ENCODE results near the gene HAGHL.
A peak's percentile ranks its signal among the peaks of the same experiment; 100 is the strongest.

The HAGHL gene

DNA sequence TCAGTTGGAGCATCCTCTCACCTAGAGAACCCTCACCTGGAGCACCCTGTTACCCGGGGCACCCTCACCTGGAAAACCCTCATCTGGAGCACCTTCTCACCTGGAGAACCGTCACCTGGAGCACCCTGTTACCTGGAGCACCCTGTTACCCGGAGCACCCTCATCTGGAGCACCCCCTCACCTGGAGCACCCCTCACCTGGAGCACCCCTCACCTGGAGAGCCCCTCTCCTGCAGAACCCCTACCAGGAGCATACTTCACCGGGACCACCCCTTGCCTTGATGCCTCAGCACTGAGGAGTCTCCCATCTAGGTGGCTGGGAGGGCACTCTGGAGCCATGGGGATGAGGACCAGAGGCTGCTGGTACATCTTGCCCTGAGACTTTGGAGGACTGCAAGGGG lies 17.9 kb upstream of the HAGHL start:
- DNase-seq = no peak

DNA sequence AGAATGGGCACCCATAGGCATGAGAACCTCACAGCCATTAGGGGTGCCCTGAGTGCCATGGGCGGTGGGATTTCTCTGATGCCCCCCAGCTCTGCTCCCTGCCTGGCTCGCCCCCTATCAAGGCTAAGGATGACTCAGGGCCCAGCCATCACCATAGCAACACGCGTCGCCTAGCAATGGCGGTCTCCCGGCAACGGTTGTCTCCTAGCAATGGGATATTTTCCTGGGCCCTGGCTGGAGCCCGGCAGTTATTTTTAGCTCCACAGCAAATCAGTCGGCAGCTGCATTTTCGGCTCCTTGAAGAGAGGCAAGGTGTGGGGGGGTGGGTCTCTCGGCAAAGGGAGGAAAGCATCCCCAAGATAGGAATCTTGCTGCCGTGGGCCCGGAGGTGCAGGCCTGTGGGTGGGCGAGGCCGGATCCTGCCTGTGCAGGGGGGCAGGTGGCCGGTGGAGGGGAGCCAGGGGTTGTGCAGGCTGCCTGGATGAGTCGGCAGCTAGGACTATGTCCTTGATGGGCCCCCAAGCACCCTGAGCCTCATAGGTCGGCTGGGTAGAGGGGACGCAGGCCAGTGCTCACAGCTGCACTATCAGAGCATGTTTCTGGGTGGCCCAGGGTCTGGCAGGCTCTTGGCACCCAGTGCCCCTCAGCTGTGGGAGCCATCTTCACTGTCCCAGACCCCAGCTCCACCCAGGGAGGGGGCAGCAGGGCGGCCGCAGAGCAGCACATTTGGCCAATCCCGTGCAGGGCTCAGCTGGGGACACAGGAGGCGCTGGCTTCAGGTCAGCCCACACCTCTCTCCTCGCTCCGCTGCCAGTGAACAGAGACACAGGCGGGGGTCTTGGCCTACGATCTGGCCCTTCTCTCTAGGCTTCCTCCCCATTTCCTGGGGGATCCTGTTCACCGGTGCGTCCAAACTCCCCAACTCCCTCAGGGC lies 17.1 kb upstream of the HAGHL start:
- no peak for DNase-seq

DNA sequence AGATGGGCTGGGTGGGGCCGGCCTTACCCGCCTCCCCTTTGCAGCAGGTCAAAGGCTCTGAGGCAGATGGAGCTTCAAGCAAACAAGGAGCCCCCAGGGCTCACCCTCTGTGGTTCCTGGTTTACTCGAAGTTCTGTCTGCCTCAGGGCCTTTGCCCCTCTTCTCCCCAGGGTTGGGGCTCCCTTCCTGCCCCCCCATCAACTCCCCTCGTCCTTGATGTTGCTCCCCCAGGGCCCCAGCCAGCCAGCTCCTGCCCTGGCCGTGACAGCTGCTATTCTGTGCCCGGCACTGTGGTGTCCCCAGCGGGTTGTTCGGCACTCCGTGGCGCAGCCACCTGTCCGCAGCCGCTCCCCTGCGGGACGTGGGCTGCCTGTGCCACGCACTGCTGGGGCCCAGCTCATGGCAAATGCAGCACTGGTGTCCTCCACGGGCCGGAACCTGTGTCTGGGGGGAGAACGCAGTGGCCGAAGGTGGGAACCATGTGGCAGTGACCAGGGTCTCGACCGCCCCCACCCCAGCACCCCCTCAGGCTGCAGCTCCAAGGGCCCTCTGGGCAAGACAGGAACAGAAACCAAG lies 16.3 kb upstream of the HAGHL start:
- no peak for DNase-seq

DNA sequence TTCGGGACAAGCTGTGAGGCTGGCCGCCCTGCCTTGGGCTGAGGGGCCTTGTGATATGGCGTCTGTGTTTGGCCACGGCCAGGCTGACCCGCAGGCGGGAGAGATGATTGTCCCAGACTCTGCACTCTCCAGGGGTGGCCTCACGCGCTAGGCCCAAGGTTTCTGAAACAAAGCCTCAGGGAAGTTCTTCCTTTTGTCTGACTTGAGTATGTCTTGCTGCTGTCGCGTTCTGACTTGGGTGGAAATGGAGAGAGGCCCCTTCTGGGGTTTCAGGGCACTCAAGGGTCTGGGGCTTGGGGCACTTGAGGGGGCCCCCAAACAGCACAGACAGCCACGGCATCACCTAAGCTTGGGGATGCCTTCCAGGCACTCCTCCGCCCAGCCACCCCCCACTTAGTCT lies 15.8 kb upstream of the HAGHL start:
- DNase-seq = no peak

GRCh38 chr16:711548-712320 lies 15.2 kb upstream of the HAGHL start:
- DNase-seq = peak; percentile 82

DNA sequence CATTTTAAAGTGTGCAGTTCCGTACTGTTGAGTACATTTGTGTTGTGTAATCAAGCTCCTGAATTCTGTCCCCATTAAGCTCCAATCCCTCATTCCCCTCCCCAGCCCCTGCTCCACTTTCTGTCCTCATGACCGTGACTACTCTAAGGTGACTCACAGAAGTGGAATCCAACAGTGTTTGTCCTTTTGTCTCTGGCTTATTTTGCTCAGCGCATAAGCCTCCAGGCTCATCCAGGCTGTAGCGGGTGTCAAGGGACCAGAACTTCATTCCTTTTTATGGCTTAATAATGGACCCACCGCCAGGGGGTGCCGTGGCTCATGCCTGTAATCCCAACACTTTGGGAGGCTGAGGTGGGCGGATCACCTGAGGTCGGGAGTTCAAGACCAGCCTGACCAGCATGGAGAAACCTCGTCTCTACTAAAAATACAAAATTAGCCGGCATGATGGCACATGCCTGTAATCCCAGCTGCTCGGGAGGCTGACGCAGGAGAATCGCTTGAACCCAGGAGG lies 14.1 kb upstream of the HAGHL start:
- peak; percentile 55 for DNase-seq

DNA sequence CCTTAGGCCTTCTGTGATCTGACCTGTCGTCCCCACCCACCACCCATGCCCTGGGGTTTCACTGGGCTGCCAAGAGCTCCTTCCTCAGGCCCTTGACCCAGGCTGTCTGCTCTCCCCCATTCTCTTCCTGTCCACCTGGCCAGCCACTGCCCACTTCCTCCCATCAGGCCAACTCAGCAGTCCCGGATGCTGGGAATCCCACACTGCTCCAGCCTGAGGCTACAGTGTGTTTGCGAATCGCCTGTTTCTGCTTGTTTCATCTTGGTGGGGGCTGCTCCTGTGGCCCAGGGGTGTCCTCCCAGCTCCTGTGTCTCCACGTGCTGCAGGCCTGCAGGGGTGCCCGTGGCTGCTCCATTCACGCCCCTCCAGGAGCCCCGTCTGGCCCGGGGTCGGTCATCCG lies 12.8 kb upstream of the HAGHL start:
- DNase-seq = no peak

DNA sequence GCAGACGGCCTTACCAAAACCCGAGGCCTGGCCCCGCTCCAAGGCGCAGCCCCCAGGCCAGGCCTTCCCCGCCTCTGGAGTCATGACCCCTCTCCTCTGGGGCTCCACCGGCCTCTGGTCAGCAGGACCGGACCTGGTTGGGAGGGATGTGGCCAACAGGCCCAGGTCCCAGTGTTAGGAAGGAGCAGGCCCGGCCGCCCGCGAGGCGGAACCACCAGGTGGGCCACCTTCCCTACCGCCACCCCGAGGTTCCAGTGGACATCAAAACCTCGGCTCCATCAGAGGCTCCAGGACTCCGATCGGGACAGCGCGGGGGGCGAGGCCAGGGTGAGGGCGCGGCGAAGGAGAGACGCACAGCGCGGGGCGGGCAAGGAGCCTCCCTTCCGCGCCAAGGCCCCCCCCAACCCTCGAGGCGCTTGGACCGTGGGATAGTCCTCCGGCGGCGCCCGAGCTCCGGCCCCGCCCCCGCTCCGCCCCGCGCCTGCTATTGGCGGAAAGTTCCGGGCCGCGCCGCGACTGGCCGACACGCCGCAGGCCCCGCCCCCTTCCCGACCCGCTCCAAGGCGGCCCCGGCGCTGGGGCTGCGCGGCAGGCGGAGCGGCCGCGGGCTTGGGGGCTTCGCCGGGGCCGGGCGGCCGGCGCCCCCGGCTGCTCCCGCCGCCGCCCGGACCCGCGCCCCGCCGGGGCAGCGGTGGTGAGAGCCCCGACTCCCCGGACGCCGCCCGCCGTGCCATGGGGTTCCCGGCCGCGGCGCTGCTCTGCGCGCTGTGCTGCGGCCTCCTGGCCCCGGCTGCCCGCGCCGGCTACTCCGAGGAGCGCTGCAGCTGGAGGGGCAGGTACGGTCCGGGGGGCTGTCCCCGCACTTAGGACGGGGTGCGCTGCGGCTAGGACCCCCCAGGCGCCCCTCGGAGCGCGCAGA lies 12.1 kb upstream of the HAGHL start, which contains the start of gene METRN:
METRN (plus strand) TSS at position 561 of the 919 bp plus-strand sequence; CDS start at position 733, 172 bp downstream.
- peak; percentile 94 for DNase-seq

DNA sequence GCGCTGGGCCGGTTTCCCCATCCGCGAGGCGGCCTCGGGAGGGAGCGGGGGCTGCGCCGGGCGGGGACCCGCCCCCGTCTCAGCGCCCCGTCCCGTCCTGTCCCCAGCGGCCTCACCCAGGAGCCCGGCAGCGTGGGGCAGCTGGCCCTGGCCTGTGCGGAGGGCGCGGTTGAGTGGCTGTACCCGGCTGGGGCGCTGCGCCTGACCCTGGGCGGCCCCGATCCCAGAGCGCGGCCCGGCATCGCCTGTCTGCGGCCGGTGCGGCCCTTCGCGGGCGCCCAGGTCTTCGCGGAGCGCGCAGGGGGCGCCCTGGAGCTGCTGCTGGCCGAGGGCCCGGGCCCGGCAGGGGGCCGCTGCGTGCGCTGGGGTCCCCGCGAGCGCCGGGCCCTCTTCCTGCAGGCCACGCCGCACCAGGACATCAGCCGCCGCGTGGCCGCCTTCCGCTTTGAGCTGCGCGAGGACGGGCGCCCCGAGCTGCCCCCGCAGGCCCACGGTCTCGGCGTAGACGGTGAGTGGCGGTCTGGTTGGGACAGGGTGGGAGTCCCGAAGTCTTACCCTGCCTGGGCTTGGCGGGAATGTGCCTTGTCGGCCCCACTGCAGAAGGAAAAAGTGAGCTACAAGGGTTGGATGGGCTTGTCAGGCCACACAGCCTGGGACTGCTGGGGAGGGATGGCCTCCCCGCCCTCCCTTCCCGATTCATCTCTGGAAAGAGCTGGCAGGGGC lies 11.3 kb upstream of the HAGHL start:
- no peak for DNase-seq

- no peak for DNase-seq
Measured at GRCh38 chr16:716200-716568, 10.7 kb upstream of the HAGHL start.

- DNase-seq = no peak
Measured at GRCh38 chr16:716768-717325, 10.1 kb upstream of the HAGHL start.

DNA sequence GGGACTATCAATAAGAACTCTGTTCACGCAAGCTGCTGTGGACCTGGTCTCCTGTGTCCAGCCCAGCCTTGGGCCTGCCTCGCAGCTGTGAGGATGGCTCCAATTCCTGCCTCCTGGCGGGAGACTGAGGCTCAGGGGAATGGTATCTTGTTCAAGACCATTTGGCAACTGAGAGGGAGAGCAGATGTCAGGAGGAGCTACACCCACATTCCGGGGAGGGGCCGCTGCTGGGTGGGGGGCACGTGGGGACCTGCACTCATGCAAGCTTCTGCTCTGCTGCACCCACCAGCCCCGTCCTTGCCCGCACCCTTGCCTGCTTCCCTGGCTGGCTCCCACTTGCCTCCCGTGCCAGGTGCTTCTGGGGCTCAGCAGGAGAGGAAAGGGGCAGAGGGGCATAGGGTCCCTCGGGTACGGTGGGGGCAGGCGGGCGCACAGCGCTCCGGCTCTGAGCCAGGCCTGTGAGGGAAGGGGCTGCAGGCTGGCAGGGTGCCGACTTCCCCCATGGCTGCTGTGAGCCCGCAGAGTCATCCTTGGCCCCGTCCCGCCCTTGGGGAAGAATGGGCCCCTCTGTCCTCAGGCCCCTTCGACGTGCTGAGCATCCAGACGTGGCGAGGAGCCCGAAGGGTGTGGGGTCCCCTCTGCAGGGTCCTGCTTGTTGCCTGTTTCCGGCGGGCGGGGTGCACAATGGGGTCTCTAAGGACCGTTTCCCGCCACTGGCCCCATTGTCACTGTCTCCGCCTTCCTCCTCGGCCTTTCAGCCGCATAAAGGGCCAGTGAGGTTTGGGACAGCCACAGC lies 9.3 kb upstream of the HAGHL start:
- DNase-seq = no peak

GRCh38 chr16:718389-718788 lies 8.5 kb upstream of the HAGHL start:
- no peak for DNase-seq

DNA sequence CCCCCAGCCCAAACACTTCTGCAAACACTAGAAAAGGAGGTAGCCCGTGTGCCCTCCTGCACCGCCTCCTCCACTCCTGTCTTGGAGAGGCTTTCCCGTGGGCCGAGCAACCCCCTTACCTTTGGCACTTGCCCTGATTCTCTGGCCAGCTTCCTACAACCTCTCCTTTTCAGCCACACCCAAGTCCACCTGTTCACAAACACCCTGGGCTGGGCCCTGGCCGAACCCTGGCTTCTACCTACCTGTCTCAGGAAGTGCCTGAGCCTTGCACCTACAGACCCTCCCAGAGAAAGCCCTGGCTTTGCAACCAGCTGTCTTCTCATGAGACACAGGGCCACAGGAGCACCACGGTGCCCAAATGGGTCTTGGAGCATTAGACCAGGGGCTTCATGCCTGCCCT lies 8.0 kb upstream of the HAGHL start:
- DNase-seq = no peak

DNA sequence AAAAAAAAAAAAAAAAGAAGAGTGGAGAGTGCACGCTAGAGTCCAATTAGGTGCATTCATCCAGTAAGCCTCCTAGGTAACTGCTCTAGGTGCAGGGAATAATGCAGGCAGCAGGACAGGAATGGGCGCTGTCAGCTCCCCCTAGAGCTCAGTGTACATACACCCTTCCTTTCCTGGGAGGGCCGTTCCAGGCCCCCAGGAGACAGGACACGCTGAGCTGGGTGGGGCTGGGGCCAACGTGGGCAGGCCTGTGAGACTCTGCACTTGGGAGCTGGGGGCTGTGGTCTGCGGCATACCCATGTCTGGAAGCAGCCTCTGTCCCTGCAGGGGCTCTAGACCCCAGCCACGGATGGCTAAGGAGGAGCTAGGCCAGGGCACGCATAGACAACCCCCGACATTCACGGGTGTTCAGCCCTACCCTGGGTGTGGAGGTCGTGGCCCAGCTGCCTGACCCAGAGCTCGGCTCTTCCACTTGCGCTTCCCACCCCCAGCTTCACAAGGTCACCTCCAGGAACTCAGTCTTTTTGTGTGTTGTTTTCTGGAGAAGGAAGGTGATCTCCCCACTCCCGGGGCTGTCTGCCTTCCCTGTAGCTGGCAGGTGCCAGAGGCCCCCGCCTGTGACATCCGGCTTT lies 7.0 kb upstream of the HAGHL start:
- no peak for DNase-seq

DNA sequence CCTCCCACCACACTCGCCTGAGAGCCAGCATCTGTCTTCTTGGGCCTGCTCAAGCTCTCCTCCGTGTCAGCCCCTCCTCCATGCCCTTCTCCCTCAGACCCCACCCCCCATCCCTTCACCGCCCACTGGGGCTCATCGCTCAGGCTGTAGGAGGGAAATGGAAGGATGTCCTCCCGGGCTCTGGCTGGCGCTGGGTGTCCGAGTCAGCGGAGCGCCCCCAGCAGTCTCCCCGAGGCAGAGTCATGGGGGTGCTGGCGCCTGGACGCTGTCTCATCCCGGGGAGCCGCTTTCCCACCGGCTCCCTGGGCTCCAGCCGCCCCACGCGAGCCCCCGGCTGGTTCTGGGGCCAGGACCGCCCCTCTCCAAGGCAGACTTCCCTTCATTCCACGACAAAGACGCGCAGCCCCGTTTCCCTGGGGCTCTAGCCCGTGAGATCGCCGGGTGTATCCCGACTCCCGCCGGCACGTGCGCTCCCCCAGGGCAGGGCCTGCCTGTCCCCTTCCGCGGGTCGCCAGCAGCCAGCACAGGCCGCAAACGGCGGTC lies 6.4 kb upstream of the HAGHL start:
- peak; percentile 35 for DNase-seq

DNA sequence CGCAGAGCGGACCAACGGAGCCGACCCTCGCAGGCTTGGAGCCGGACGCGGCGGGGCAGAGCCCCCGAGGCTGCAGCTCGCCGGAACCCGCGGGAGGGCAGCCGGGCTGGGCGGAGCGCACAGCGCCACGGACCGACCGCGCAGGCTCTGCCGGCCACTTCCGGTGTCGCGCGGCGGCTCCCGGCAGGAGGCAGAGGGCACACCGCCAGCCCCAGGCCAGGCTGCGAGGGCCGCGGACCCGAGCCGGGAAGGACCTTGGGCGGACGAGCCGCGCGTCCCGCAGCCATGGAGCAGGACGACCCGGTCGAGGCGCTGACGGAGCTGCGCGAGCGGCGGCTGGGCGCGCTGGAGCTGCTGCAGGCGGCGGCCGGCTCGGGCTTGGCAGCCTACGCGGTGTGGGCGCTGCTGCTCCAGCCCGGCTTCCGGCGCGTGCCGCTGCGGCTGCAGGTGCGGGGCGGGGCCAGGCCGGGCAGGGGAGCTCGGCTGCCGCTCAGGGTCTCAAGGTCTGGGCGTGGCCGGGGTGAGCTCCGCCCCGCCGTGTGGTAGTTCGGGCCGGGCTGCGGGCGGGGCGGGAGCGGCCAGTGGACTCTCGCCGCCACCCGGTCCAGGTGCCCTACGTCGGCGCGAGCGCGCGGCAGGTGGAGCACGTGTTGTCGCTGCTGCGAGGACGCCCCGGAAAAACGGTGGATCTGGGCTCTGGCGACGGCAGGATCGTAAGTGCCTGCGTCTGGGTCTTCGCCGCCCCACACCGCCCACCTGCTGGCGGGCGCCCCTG lies 5.7 kb upstream of the HAGHL start, which contains the start of gene ANTKMT:
ANTKMT (plus strand) TSS at position 157 of the 775 bp plus-strand sequence; CDS start at position 286, 129 bp downstream.
- peak; percentile 74 for DNase-seq

- no peak for DNase-seq
Measured at GRCh38 chr16:721765-722540, 5.0 kb upstream of the HAGHL start.
